Panc1 (cell line): ENCODE measurements around the gene LRMDA. TPM values are rescaled to one million over a fixed set of nuclear protein-coding genes. Genes with fewer than 3 reads are reported as not detected.

ENCODE experiments used
- ATAC-seq: fragments of 200-7000 bp; cut with Tn5 transposase; 2 replicates; pipeline ENCODE4 v1.9.1; 2020; ENCODE audit warnings: mild to moderate bottlenecking, moderate library complexity
- BruUV-seq: library from RNA; stranded (reverse); fragments of 400-500 nt; replicated peaks from 2 replicates; lab custom pipeline; 2021; lab: Mats Ljungman, UMichigan
- CTCF ChIA-PET: fragments of 300-600 bp; sonication (Branson Sonifier 250); formaldehyde crosslinking; loops from one replicate; lab custom pipeline; 2022; ENCODE audit warnings: antibody characterized with exemption; lab: Charles Lee
- POLR2A ChIA-PET: fragments of 300-600 bp; sonication (Branson Sonifier 250); formaldehyde crosslinking; loops from one replicate; lab custom pipeline; 2022; ENCODE audit warnings: antibody characterized with exemption; lab: Charles Lee
- DNase-seq: peaks from one replicate; pipeline ENCODE4 v3.0.0-alpha.2; 2010; ENCODE audit warnings: low read depth, low spot score
- H3K27ac ChIP-seq: 2 replicates; pipeline ENCODE4 v1.5.1; 2011; ENCODE audit warnings: mild to moderate bottlenecking, low read length, inconsistent platforms
- H3K27me3 ChIP-seq: fragments of 200-500 bp; sonication (Bioruptor generic); 2 replicates; pipeline ENCODE4 v1.6.0; 2014; ENCODE audit warnings: low read length, inconsistent platforms; ENCODE audit not compliant: control insufficient read depth, insufficient read depth
- H3K36me3 ChIP-seq: fragments of 200-500 bp; sonication (Bioruptor generic); 2 replicates; pipeline ENCODE4 v1.5.1; 2014; ENCODE audit warnings: inconsistent platforms, mild to moderate bottlenecking, low read length, moderate library complexity; ENCODE audit not compliant: control insufficient read depth, insufficient read depth
- H3K4me1 ChIP-seq: 2 replicates; pipeline ENCODE4 v1.5.1; 2011; ENCODE audit warnings: inconsistent platforms, mild to moderate bottlenecking, low read length, moderate library complexity; ENCODE audit not compliant: control insufficient read depth, insufficient read depth
- H3K4me3 ChIP-seq, 2 experiments: 2 replicates each; pipeline ENCODE4 v1.5.1; 2011 to 2012; ENCODE audit warnings: low read depth in 2 of 2, low read length in 2 of 2, mild to moderate bottlenecking in 2 of 2, inconsistent platforms in 1 of 2, moderate library complexity in 1 of 2
- H3K9me3 ChIP-seq: fragments of 200-500 bp; sonication (Bioruptor generic); 2 replicates; pipeline ENCODE4 v1.5.1; 2014; ENCODE audit warnings: low read depth, mild to moderate bottlenecking, inconsistent platforms, low read length, moderate library complexity; ENCODE audit not compliant: control insufficient read depth, insufficient read depth
- POLR2AphosphoS5 ChIP-seq: IDR thresholded peaks from 2 replicates; pipeline ENCODE4 v1.6.1; 2012; ENCODE audit warnings: mild to moderate bottlenecking, low read depth, low read length, moderate library complexity
- SIN3A ChIP-seq: IDR thresholded peaks from 2 replicates; pipeline ENCODE4 v1.6.1; 2012; ENCODE audit warnings: low read depth, mild to moderate bottlenecking, low read length, moderate library complexity, borderline replicate concordance; ENCODE audit not compliant: insufficient read depth
- TCF7L2 ChIP-seq: IDR thresholded peaks from 2 replicates; pipeline ENCODE4 v1.6.1; 2011; ENCODE audit warnings: mild to moderate bottlenecking, low read depth, low read length, inconsistent platforms
- in situ Hi-C: cut with HindIII; loops from 2 replicates; pipeline ENCODE4 v1.10.0; 2016; ENCODE audit warnings: low sequenced_read_pairs, low pct_unique_long_range_greater_than_20kb
- intact Hi-C: fragments of 100-400 bp; cut with micrococcal nuclease; formaldehyde crosslinking; loops from one replicate; pipeline ENCODE4 v1.10.0; 2022; ENCODE audit not compliant: unreplicated experiment
- total RNA-seq: library from RNA; stranded (reverse); gene quantifications from one replicate; pipeline ENCODE4 v1.2.1, GENCODE V29; 2021; ENCODE audit not compliant: unreplicated experiment
- TF ChIP-seq, protein P1 (sequence below), 2 experiments: IDR thresholded peaks; 2 replicates each; pipeline ENCODE4 v1.6.1; 2011 to 2012; ENCODE audit warnings: low read depth in 2 of 2, control low read depth in 1 of 2, low read length in 1 of 2, mild to moderate bottlenecking in 1 of 2, moderate library complexity in 1 of 2; ENCODE audit not compliant: insufficient read depth in 1 of 2
- TF ChIP-seq, protein P2 (sequence below): fragments of 450-650 bp; IDR thresholded peaks from 2 replicates; pipeline ENCODE4 v1.5.1; 2017; ENCODE audit warnings: mild to moderate bottlenecking

Gene LRMDA
- total RNA-seq, 1 experiment from 2014 or later = 1.2 TPM

DNA sequence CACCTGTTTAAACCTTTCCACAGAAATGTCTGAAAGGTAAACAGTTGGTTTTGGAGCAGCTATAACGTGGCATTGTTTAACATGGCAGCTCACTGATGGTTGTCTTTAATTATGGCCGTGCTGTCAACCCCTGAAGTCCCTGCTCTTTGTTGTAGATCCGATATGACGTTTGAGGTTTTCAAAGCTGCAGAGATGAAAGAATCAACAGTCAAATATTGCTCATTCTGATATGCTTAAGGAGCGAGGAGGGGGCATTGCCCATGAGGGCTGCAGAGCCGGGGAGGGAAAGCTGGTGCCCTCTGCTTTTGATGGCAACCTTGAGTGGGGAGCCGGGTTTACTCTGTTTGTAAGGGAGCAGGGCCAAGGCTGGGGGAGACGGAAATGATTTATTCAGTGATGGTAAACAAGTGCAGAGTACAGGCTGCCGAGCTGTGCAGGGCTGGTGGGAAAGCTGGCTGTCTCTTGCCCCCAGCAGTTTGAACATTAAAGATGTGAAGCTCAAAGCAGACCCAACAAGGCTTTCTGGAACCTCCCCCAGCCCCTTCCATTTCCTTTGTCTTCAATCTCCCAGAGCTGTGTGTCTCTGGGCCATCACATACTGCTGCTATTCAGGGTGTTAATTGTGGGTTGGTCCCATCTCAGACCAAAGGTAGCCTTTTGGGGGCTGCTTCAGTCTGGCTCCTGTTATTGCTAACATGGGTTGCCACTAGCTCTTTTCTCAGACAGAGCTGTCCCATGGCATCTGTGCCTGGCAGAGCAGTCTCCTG is 345.5 kb downstream of the LRMDA start:
- Histone ChIP-seq H3K36me3 (no peaks in the 10 kb centered on the region), H3K27me3 (no peaks in the 10 kb centered on the region; the same call in none of the 2 replicates), H3K9me3 (no peaks in the 10 kb centered on the region), H3K4me1 (no peaks in the 10 kb centered on the region), H3K27ac (no peak overlapping the region), H3K4me3 (no peak overlapping the region)
- intact Hi-C loops (no loop called here), in situ Hi-C loops (no loop called here)
- no peak for ATAC-seq
- no TSS peak for BruUV-seq
- TF ChIP-seq, protein P1, sequence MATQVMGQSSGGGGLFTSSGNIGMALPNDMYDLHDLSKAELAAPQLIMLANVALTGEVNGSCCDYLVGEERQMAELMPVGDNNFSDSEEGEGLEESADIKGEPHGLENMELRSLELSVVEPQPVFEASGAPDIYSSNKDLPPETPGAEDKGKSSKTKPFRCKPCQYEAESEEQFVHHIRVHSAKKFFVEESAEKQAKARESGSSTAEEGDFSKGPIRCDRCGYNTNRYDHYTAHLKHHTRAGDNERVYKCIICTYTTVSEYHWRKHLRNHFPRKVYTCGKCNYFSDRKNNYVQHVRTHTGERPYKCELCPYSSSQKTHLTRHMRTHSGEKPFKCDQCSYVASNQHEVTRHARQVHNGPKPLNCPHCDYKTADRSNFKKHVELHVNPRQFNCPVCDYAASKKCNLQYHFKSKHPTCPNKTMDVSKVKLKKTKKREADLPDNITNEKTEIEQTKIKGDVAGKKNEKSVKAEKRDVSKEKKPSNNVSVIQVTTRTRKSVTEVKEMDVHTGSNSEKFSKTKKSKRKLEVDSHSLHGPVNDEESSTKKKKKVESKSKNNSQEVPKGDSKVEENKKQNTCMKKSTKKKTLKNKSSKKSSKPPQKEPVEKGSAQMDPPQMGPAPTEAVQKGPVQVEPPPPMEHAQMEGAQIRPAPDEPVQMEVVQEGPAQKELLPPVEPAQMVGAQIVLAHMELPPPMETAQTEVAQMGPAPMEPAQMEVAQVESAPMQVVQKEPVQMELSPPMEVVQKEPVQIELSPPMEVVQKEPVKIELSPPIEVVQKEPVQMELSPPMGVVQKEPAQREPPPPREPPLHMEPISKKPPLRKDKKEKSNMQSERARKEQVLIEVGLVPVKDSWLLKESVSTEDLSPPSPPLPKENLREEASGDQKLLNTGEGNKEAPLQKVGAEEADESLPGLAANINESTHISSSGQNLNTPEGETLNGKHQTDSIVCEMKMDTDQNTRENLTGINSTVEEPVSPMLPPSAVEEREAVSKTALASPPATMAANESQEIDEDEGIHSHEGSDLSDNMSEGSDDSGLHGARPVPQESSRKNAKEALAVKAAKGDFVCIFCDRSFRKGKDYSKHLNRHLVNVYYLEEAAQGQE (IDR thresholded peaks at IDR 0.05; ENCODE audit: insufficient read depth in 1 of 2, low read depth in 2 of 2, low read length in 1 of 2) = no peak
- TF ChIP-seq, protein P2, sequence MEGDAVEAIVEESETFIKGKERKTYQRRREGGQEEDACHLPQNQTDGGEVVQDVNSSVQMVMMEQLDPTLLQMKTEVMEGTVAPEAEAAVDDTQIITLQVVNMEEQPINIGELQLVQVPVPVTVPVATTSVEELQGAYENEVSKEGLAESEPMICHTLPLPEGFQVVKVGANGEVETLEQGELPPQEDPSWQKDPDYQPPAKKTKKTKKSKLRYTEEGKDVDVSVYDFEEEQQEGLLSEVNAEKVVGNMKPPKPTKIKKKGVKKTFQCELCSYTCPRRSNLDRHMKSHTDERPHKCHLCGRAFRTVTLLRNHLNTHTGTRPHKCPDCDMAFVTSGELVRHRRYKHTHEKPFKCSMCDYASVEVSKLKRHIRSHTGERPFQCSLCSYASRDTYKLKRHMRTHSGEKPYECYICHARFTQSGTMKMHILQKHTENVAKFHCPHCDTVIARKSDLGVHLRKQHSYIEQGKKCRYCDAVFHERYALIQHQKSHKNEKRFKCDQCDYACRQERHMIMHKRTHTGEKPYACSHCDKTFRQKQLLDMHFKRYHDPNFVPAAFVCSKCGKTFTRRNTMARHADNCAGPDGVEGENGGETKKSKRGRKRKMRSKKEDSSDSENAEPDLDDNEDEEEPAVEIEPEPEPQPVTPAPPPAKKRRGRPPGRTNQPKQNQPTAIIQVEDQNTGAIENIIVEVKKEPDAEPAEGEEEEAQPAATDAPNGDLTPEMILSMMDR = no peak
- TF ChIP-seq TCF7L2 (no peak), SIN3A (no peak), POLR2AphosphoS5 (no peak)
- ChIA-PET POLR2A (interaction anchor here (0.5 kb wide), 1 partner anchor 17 kb away, joined by 8 read pairs; no protein-coding TSS in a partner anchor), CTCF (no interaction called here)
- no peak for DNase-seq

DNA sequence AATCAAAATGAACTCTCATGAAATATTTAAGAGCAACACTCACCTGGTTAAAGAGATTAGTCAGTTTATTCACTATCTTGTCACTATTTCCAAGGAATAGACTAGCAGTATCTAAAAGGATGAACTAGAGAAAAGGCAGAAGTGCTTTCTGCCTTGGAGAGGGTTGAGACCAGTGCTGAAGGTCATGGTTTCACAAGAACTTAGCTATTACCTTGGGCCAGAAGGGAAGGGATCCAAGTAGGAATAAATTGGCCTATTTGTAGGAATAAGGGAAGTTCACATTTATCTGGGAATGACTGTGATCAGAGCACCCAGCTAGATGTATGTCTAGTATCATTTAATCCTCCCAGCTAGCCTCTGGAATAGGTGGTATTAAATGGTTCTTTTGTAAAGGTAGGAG is 347.2 kb downstream of the LRMDA start:
- no peaks in the 10 kb centered on the region for H3K36me3 ChIP-seq
- BruUV-seq = no TSS peak
- ChIA-PET POLR2A (no interaction called here), CTCF (no interaction called here)
- H3K27ac ChIP-seq = no peak overlapping the region
- no peak for DNase-seq
- peaks cover 3% of the 10 kb centered on the region for H3K27me3 ChIP-seq
- intact Hi-C loops (no loop called here), in situ Hi-C loops (no loop called here)
- no peak overlapping the region for H3K4me3 ChIP-seq
- ATAC-seq = no peak
- TF ChIP-seq SIN3A = no peak
- no peak for TF ChIP-seq POLR2AphosphoS5
- TF ChIP-seq, protein P1 (IDR thresholded peaks at IDR 0.05; ENCODE audit: insufficient read depth in 1 of 2, low read depth in 2 of 2, low read length in 1 of 2) = no peak
- TF ChIP-seq, protein P2 = no peak
- TF ChIP-seq TCF7L2 = no peak
- no peaks in the 10 kb centered on the region for H3K9me3 ChIP-seq
- no peaks in the 10 kb centered on the region for H3K4me1 ChIP-seq
